Stimulated activated CD4-positive, alpha-beta T cell treated with anti-CD3 and anti-CD28 coated beads, Interleukin-2, amount 100 ng/mL, for 24 hours (primary cell): Measurements from ENCODE around the gene CADM3.

Experiments
- DNase-seq, 2 donors: peaks; one replicate each; pipeline ENCODE4 v3.0.0-alpha.2; 2020

The CADM3 gene

DNA sequence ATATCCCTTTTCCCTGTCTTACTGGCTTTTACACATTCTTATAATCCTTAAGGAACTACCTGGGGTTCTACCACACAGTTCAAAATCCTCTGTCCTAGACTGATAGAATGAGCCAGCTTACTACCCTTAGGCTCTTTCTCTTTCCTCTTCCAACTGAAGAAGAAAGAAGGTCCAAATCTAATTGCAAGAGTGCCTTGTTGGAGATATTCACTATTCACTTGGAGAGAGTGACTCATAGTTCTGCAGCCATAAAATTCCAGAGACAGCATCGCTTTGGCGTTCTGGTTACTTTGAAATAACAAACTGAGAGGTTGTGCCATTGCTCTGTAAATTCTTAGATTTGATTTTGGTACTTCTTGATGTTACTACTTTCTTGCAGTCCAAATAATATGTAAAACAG lies 4.2 kb downstream of the CADM3 start:
- no peak for DNase-seq

DNA sequence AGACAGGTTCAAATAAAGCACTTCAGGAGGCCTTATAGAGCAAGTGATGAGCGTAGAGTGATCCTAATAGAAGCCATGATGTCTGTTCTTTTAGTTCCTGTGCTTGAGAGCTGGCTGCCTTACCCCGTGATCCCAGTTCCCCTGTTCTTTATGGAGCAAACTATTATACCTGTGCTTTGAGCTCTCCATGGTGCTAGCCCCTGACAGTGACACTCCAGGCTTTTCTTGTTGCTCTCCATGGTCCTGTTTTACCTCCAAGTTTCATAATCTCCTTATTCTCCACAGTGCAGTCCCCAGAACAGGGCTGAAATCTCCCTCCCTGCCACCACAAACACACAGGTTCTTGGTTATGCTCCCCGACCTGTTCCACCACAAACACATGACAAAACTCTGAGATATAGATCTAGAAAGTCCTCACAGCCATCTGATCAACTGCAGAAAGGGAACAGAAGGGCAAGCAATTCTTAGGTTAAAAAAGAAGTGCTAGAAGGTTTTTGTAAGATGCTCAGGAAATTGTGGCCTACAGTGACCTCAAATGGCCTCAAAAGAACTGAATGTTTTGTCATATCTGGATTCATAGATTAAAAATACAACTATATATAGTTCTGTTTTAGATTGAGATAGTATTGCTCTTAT lies 6.0 kb downstream of the CADM3 start:
- peak in 1 of 2 donors; percentile 20 for DNase-seq

DNA sequence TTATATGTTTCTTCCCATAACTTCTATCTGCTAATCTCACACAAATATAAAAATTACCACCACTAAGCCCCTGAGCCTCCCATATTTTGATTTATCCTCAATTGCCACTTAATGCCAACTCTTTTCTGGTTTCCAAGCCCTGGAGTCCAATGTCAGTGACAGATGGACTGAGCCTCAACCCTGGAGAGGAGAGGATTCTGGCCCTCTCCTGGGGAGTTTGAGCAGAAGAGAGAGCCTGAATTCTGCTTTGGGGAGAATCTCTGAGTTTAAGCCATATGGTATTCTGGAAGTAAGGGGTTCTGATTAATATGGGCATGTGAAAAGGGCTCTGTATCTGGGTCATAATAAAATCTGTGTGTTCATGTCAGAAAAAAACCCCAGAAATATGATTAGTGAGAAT lies 8.5 kb downstream of the CADM3 start:
- no peak for DNase-seq

DNA sequence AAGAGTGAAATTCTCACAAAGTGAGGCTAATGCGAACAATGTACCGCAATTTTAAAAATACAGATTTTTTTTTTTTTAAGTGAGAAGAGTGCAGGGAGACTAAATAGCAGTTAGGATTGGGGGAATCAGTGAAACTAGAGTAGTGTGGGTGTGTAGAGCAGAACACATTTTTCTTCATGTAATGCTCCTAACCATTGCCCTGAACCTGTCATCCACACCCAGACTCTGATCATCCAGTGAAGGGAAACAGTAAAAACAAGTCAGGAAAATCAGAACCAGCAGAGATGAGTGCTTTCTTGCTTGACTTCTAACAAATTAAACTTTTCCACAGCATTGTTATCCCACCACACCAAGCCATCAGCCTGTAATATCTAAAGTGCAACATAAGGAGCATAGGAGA lies 9.1 kb downstream of the CADM3 start:
- DNase-seq = no peak

DNA sequence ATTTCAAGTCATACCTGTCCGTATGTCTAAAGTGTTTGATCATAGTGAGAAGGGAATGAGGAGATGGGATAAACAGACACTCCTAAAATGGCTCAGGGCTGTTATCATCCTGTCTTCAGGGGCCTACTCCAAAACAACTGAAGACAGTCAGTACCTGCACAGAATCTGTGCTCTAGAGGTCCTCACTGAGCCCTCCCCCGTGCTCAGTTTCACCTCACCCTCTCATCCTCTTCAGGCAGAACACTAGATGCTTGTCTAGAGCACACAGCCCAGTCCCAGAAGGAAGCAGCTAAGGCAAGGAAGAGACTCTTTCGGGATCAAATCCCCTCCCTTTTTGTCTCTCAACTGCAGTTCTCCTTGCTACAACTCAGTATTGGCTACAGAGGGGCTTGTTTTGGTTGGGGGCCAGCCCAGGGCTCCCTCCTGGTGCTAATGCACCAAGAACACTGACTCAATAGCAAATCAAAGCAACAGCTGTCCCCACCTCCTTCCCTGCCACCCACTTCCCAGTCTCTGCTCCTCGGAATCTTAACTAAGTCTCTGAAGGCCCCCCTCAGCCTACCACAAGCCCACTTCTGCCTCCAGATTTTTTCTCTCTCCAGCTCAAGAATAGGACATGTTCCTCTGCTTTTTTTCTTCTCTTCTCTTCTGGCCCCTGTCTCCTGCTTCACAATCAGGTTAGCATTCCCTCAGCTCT lies 10.1 kb downstream of the CADM3 start:
- no peak for DNase-seq

DNA sequence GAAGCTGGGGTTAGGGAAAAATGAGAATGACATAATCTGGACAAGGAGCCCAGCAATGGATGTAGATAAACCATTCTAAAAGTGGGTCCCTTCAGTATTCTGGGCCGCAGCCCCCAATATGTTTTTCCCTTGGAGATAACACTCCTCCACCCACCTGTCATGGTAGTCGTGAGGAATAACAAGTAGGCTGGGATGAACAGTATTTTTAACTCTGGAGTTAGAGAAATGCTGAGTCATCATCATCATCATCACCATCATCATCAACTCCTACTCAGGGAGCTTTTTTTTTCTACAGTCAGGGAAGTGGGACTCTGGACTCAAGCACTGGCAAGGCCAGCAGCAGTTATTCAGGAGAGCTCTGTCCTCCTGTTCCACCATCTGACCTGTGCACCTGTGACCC lies 12.8 kb downstream of the CADM3 start:
- DNase-seq = no peak

DNA sequence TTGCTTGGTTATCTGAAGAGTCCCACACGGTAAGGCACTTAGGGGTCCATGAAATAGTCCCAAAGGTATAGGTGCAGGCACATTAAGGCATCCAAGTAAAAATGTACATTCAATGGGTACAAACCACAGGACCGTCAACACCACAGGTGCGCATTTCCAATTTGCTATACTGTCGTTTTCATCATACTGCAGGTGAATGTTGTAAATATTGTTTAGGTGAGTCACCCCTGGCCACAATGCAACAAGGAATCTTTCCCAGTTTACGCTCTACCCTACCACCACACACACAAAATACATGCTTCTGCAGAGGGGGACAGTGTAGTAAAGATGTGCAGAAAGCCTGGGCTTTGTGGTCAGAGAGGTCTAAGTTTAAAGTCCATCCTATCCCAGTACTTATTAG lies 13.7 kb downstream of the CADM3 start:
- no peak for DNase-seq

DNA sequence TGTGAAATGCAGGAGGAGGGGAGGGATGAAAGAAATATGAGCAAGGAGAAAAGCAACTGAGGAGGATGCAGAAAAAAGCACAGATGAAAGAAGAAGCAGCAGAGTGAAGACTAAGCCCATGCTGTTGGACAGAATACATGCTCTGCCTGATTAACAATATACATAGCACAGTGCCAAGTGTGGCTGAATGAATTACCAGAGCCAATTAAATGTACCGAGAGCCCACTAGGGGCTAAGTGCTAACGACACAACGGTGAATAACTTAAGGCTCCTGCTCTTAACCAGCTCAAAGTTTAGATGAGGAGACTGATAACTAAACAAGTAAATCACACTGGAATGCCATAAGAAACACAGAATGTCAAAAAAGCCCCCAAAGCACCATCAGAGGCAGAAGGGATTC lies 15.6 kb downstream of the CADM3 start:
- no peak for DNase-seq

DNA sequence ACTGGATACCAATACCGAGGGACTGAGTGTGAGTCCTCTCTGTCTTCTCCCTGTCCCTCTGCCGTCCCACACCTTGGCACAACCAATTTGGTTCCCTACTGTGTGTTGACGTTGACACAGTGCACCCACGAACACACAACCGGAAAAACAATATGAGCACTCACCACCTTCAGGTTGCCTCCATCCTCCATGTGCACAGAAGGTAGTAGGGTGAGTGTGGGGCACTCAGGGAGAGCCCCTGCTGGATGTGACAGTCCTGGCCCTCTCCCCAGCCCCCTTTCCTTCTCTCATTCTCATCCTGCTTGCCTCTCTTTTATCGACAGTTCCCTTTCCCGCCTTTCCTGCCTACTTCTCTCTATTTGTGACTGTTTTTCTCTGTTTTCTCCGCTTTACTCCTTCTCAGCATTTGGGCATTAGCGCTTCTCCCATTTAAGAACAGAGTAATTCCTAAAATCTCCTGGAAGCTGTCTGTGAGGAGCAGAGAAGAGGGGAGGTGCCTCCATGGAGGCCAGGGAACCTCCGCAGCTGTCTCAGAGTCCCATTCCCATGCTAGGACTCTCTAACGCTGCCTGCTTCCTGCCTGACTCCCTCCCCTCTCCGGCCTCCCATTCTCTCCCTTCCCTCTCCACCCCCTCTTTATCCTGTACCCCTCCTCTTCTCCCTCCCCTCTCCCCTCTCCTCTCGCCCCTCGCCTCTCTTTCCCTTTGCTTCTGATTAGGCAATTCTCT lies 16.4 kb downstream of the CADM3 start:
- DNase-seq = no peak

DNA sequence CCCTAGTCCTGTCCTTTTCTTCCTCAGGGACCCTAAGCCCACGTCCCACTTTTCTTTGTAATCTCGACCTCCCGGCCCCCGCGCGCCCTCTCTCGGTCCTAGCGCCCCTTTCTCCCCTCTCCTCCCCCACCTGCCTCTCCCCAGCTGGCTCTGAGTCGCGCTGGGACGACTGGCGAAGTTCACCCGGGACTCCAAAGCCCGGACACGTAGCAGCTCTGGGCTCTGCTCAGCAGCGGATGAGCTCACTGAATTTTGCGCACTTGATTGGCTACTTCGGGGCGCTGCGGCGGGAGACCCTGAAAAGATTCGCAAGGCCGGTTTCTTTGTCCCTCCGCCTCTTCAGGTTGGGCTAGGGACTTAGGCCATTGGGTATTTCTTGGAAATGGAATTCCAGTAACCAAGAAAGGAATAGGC lies 17.0 kb downstream of the CADM3 start:
- DNase-seq = peak in 1 of 2 donors; percentile 11

DNA sequence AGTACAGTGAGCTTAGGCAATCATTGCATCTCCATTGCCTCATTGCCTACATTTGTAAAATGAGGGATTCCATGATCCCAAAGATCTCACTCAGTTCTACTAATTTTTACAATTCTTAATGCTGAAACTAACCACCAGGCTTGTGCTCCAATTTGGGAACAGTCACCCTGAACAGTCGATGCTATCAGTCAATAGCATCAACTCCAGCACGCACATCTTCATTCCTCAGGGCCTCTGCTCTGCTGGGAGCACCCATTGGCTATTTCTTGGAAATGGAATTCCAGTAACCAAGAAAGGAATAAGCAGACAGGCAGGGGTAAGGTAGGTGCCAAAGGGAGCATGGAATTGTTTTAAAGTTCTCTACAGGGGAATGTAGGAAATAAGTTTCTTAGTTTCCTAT lies 19.0 kb downstream of the CADM3 start:
- no peak for DNase-seq

DNA sequence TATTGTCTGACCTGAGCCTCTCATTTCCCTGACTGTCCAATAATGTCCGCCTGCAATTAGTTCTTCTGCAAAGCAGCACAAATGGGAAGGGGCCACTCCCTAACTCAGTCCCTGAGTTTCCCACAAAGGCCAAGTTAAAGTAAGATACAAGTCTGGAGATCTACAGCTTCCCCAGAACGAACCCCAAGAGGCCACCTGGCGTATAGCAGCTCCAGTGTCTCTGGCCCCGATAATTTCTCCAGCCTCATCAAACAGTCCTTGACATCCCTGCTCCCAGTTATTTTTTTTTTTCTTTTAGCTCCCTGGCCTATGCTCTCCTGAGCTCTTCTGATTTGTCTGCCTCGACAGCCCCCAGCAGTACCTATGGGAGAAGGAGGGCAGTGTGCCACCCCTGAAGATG lies 25.1 kb downstream of the CADM3 start:
- DNase-seq = no peak

DNA sequence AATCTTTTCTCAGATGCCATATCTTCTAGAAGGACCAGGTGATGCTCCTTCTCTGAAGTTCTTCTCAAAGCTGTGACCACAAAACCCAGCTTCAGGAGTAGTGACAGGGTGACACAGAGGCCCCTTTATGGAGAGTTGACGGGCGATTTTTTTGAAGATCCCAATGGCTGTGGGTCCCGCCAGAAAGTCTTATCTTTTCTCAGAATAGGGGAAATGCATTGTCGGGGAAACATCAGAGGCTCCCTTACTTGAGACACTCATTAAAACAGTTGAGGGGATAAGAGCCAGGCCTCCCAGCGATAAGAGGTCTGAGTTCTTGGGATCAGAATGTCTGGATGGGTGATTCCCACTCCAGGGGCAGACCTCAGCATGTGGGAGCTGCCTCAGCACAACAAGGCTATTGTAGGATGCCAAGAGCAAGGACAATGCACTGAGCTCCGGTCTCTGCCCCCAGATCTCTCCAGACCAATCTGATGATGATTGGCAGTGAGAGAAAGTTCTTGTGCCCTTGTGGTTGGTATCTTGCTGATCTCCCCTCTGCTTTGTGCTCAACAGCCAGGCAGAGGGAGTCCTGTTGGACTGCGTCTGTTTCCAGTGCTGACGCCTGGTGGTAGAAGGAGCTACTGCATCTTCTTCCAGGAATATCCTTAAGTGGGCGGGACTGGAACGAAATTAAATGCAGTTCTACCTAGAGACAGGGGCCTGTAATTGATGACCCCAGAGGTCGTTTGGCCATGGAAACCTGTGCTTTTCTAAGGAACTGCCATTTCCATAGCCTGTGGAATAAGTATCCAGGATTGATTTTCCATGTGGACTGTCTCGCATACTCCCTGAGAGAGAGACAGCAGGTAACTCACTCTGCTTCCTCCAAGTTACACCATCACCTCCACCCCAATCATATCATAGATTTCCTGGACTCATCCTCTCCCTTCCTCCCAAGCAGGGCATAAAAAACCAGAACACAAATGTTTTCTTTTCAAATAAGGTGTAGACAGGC lies 26.4 kb downstream of the CADM3 start:
- peak; percentile 58 to 73 for DNase-seq

DNA sequence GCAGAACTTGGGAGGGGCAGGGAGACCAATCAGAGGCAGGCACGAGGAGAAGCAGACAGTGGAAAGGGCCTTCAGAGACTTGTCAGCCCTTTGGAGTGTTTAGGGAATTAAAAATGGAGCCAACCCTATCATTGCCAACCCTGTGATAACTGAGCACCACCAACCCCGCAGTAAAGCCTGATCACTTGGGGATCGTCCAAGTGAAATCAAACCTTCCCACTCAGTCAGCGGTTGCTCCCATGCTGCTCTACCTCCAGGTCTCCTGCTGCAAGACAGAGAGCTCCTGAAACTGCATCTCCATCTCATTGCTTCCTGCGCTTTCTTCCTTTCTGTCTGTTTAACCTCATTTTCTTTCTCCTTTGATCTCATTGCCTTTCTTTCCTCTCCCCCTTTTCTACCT lies 28.5 kb downstream of the CADM3 start:
- DNase-seq = no peak

DNA sequence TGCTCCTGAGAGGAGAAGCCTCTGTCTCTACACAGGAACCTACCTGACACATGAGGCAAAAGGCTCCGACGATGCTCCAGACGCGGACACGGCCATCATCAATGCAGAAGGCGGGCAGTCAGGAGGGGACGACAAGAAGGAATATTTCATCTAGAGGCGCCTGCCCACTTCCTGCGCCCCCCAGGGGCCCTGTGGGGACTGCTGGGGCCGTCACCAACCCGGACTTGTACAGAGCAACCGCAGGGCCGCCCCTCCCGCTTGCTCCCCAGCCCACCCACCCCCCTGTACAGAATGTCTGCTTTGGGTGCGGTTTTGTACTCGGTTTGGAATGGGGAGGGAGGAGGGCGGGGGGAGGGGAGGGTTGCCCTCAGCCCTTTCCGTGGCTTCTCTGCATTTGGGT lies 29.4 kb downstream of the CADM3 start:
- DNase-seq = no peak

DNA sequence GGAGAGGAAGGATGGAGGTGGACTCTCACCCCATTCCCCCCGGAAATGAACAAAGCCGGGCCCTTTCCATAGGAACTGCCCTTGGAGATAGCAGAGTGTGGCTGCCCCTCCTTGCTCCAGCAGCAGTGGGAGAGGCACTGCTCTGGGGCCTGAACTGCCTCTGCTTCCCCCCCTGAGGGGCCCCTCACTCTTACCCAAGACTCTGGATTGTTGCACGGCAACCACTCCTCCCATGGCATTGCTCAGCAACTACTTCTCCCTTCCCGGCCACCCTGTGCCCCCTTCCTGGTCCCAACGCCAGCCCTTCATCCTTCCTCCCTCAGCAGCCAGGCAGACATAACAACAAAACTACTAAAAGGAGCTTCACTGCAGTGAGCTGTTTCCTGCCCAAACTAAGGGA lies 30.2 kb downstream of the CADM3 start:
- DNase-seq = no peak

DNA sequence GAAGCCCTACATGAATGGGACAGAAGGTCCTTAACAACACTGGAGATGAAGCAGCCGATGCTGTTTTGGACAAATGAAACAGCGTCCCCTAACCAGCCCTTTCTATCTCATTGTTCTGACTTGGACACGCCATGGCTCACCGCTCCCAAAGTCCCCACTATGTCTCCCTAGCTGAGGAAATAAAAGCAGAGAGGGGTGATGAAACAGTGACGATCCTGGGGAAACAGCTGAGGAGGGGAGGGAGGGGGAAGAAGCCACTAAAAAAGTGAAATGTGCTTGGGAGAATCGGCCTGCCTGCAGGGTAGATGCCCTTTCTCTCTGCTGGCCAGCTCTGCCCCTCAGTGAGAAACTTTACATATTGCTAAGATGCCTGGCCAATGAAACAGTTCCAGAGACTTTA lies 32.2 kb downstream of the CADM3 start:
- DNase-seq = no peak

DNA sequence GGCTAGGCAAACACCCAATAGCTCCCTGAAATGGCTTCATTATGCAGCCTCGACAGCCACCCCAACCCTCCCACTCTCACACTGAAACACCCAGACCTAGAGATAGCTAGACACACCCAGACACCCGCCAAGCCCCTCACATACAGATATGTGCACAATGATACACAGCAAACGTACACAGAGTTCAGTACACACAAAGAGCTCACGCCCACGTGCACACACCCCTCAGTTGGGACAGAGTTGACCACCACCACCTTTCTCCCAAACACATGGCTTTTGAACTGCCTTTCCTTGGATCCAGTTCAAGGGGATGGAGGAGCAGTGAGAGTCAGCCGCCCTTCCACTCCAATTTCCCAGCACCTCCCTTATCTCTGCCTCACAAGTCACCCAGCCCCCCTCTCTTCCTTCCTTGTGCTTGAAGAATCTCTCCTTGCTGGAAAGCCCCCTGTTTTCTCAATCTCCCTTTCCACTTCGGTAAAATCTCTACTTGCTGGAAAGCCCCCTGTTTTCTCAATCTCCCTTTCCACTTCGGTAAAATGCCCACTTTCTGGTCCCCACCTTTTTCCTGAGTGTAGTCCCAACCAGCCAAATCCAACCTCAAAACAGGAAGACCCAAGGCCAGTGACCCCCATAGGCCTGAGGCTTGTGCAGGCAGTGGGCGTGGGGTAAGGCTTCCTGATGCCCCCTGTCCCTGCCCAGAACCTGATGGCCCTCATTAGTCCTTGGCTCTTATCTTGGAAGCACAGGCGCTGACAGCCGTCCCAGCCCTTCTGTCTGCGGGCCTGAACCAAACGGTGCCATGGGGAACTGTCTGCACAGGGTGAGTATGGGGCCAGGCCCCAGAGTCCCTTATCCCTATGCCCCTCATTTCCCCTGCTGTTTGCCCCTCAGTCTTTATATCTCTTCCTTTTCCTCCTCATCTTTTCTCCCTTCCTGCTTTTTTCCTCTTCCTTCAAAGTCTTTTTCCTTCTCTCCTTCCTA lies 33.0 kb downstream of the CADM3 start, which contains the start of gene ACKR1:
TSS of gene ACKR1 (plus strand) at position 715 of the 981 bp plus-strand sequence. CDS start at position 800, 85 bp downstream.
- DNase-seq = no peak

DNA sequence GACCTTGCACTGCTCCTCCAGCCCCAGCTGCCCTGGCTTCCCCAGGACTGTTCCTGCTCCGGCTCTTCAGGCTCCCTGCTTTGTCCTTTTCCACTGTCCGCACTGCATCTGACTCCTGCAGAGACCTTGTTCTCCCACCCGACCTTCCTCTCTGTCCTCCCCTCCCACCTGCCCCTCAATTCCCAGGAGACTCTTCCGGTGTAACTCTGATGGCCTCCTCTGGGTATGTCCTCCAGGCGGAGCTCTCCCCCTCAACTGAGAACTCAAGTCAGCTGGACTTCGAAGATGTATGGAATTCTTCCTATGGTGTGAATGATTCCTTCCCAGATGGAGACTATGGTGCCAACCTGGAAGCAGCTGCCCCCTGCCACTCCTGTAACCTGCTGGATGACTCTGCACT lies 33.8 kb downstream of the CADM3 start:
- no peak for DNase-seq

DNA sequence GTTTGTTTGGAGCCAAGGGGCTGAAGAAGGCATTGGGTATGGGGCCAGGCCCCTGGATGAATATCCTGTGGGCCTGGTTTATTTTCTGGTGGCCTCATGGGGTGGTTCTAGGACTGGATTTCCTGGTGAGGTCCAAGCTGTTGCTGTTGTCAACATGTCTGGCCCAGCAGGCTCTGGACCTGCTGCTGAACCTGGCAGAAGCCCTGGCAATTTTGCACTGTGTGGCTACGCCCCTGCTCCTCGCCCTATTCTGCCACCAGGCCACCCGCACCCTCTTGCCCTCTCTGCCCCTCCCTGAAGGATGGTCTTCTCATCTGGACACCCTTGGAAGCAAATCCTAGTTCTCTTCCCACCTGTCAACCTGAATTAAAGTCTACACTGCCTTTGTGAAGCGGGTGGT lies 34.7 kb downstream of the CADM3 start:
- DNase-seq = no peak

DNA sequence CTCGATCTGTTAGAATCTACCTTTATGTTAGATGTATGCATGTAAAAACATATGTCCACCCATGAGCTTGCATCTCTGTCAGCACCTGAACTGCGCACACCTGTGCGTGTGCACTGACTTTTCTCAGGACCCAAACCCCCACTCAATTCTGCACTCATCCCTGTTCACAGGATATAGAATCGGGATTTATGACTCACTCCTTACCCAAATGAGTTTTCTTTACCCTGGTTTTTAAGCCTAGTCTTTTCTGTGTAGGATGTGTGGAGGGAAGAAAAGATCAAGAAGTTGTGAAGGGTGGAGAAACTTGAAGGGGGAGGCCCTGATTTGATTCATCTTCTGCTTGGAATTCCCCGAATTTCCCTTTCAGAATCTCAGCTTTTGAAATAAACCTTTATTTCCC lies 35.7 kb downstream of the CADM3 start:
- no peak for DNase-seq

DNA sequence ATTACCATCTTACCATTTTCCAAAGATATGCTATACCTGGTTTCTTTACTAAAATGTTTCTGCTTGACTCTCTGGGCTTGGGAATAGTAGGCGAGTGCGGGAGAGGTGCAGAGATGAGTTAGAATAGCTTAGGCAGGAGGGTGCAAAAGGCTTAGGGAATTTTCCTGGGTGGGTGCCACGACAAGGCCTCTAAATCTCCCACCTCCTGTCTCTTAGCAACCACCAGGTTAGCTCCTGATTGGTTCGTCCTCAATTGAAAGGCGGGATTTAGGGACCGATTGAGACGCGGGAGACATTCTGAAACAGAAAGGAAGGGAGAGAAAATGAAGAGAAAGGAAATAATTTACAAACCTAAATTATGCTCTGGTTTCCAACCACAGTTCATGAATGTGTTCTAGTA lies 36.4 kb downstream of the CADM3 start:
- DNase-seq = no peak
